ENCODE data around the gene TBC1D17.

The TBC1D17 gene

DNA sequence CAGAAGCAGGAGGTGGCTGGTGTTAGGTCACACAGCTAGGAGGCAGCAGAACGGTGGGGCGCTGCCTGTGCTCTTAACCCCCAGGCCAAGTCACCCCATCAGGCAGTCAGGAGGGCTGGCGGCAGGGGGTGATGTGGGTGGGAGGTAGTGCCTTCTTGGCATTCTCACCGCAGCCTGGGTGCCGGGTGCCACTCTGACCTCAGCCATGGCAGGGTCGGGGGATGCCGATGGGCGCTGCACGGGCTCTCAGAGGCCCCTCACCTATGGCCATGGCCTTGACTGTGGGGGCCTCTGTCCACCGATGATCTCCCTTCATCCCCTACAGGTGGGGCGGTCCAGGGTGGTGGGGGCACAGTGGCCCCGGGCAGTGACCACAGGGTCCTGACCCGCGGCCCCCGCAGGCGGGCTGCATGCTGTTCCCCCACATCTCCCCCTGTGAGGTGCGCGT lies 20.9 kb upstream of the TBC1D17 start:
- no peak for DNase-seq (ENCODE audit: low read depth)
- TF ChIP-seq, protein P1, sequence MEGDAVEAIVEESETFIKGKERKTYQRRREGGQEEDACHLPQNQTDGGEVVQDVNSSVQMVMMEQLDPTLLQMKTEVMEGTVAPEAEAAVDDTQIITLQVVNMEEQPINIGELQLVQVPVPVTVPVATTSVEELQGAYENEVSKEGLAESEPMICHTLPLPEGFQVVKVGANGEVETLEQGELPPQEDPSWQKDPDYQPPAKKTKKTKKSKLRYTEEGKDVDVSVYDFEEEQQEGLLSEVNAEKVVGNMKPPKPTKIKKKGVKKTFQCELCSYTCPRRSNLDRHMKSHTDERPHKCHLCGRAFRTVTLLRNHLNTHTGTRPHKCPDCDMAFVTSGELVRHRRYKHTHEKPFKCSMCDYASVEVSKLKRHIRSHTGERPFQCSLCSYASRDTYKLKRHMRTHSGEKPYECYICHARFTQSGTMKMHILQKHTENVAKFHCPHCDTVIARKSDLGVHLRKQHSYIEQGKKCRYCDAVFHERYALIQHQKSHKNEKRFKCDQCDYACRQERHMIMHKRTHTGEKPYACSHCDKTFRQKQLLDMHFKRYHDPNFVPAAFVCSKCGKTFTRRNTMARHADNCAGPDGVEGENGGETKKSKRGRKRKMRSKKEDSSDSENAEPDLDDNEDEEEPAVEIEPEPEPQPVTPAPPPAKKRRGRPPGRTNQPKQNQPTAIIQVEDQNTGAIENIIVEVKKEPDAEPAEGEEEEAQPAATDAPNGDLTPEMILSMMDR (conservative IDR thresholded peaks at IDR 0.05; ENCODE audit: low read depth, low read length), result no peak
- H3K4me3 ChIP-seq (ENCODE audit: low read depth, low read length), result no peak overlapping the region

DNA sequence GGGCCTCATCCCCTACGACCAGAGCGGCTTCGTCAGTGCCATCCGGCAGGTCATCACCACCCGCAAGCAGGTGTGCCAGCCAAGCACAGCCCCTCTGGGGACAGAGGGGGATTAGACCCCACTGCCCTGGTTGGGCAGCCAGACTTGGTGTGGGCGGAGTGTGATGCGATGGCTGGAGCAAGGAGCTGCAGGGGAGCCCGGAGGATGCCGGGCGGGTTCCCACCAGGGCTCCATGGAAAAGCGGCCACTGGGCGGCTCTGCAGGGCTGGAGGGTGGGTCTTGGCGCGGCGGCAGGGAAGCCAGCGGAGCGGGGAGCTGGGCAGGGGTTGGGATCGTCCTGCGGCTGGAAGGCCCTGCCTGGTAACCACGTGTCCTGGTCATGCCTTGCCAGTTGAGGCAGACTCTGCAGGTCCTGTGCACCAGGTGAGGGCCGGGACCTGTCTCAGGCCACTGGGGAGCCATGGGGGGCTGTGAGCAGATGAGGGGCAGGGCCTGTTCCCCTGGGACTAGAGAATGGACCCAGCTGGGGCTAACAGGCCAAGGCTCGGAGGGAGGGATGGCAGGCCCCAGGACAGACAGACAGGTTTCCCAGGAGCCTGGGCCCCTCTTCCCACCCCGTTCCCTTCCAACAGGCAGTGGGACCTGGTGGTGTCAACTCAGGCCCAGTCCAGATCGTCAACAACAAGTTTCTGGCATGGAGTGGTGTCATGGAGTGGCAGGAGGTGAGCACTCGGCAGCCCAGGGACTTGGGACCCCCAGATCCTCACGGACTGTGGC lies 20.3 kb upstream of the TBC1D17 start:
- H3K4me3 ChIP-seq (ENCODE audit: low read depth, low read length), result no peak overlapping the region
- DNase-seq (ENCODE audit: low read depth), result no peak
- TF ChIP-seq, protein P1 (conservative IDR thresholded peaks at IDR 0.05; ENCODE audit: low read depth, low read length), result no peak

DNA sequence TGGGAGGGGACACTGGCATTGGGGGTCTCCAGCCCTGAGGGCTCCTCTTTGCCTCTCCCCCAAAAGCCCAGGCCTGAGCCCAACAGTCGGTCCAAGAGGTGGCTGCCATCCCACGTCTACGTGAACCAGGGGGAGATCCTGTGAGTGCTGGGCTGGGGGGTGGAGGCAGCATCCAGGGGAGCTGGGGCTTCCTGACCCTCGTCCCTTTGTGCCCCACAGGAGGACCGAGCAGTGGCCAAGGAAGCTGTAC lies 19.7 kb upstream of the TBC1D17 start:
- H3K4me3 ChIP-seq (ENCODE audit: low read depth, low read length), result no peak overlapping the region
- no peak for DNase-seq (ENCODE audit: low read depth)
- TF ChIP-seq, protein P1 (conservative IDR thresholded peaks at IDR 0.05; ENCODE audit: low read depth, low read length), result no peak

DNA sequence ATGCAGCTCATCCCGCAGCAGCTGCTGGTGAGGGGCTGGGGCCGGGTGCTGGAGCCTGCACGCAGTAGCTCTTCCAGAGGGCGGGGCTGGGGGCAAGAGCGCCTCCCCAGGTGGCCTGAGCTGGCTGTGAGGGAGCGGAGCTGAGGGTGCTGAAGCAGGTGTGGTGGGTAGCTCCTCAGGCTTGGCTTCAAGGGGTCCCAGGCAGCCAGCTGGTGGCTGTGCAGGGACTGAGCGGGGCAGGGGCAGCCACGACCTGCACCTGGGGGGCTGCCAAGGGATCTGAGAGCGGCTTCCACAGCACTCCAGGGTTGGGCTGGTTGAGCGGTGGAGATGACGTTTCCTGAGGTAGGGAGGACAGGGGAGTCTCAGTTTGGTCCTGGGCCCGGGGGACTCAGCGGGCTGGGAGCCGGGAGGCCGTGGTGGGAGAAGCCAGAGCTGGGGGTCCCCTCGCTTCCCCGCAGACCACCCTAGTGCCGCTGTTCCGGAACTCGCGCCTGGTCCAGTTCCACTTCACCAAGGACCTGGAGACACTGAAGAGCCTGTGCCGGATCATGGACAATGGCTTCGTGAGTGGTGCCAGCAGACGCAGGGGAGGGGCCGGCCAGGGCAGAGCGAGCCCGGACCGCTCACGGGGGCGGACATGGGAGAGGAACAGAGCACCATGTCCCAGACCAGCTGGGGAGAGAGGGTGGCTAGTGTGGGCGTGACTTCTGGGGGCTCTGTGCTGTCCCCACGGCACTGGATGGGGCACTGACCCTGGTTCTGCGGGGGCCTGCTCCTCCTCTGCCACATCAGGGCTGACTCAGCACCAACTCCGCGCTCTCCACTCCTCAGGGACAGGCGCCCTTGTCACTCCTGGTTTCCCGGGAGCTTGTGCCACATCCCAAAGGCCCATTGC lies 19.2 kb upstream of the TBC1D17 start:
- TF ChIP-seq, protein P1 (conservative IDR thresholded peaks at IDR 0.05; ENCODE audit: low read depth, low read length), result no peak
- DNase-seq (ENCODE audit: low read depth), result no peak
- H3K4me3 ChIP-seq (ENCODE audit: low read depth, low read length), result no peak overlapping the region

DNA sequence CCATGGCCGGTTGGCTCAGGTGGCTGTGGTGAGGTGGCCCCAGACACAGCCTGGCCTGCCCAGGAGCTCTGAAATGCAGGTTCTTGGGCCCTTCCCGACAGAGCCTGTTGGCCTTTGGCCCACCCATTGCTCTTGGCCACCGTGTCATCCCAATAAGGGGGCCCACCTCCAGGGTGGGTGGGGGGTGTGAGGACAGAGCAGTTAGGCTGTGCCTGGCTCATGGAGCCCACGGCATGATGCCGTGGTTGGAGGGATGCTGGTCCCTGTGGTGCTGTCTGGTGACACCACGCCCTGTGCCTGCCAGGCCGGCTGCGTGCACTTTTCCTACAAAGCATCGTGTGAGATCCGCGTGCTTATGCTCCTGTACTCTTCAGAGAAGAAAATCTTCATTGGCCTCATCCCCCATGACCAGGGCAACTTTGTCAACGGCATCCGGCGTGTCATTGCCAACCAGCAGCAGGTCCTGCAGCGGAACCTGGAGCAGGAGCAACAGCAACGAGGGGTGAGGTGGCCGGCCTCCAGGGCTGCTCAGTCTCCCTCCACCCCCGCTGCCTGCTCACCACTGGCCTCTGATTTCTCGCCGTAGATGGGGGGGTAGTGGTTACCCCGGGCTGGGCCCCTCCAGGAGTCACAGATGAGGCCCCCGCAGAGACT lies 17.7 kb upstream of the TBC1D17 start:
- no peak overlapping the region for H3K4me3 ChIP-seq (ENCODE audit: low read depth, low read length)
- no peak for DNase-seq (ENCODE audit: low read depth)
- TF ChIP-seq, protein P1 (conservative IDR thresholded peaks at IDR 0.05; ENCODE audit: low read depth, low read length), result no peak

DNA sequence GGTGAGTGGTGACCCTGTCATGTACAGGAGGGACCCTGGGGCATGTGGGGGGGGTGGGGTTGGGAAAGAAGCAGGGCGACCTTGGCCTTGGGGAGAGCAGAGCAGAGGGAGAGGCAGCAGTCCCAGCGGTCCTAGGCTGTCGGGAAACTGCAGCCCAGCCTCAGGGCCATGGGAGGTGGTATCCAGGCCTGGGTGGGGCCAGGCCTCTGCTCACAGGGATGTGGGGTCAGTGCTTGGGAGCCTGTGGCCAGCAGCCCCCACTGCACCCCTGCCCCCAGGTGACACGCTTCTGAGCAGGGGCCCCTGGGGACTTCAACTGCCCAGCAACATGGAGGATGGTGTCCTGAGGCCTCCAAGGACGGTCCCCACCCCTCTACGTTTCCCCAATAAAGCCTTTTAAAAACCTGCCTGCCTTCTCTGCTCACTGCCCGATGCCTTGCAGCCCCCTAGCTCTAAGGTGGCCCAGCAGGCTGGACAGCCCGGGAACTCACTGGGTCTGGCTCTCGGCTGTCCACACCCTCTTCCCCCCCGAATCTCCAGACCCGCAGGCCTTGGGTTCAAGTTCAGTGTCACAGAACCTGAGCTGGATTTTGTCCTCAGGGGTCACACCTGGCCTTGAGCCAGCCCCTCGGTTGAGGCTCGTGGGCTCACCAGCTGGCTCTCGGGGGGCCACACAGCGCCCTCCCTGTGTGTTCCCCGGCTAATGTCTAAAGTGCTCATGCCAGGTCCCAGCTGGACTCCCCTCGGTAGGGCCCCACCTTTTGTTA lies 17.0 kb upstream of the TBC1D17 start:
- no peak for DNase-seq (ENCODE audit: low read depth)
- H3K4me3 ChIP-seq (ENCODE audit: low read depth, low read length), result no peak overlapping the region
- TF ChIP-seq, protein P1 (conservative IDR thresholded peaks at IDR 0.05; ENCODE audit: low read depth, low read length), result no peak
